IPS-15b (cell line): ENCODE data around the gene CAPNS2.

ENCODE experiments used
- H3K27me3 ChIP-seq: one replicate; pipeline ENCODE4 v1.6.1; 2013; ENCODE audit warnings: low read length; ENCODE audit not compliant: control insufficient read depth, insufficient read depth
- H3K36me3 ChIP-seq: one replicate; pipeline ENCODE4 v1.6.1; 2013; ENCODE audit warnings: low read length; ENCODE audit not compliant: control insufficient read depth, insufficient read depth
- H3K4me1 ChIP-seq: one replicate; pipeline ENCODE4 v1.6.1; 2013; ENCODE audit warnings: mild to moderate bottlenecking, low read length; ENCODE audit not compliant: control insufficient read depth, insufficient read depth
- H3K4me3 ChIP-seq: one replicate; pipeline ENCODE4 v1.5.1; 2013; ENCODE audit warnings: low read depth, low read length
- H3K9ac ChIP-seq: one replicate; pipeline ENCODE4 v1.6.1; 2013; ENCODE audit warnings: low read depth, mild to moderate bottlenecking, low read length
- H3K9me3 ChIP-seq: one replicate; pipeline ENCODE4 v1.6.1; 2013; ENCODE audit warnings: mild to moderate bottlenecking, low read length; ENCODE audit not compliant: control insufficient read depth, insufficient read depth

The CAPNS2 gene

DNA sequence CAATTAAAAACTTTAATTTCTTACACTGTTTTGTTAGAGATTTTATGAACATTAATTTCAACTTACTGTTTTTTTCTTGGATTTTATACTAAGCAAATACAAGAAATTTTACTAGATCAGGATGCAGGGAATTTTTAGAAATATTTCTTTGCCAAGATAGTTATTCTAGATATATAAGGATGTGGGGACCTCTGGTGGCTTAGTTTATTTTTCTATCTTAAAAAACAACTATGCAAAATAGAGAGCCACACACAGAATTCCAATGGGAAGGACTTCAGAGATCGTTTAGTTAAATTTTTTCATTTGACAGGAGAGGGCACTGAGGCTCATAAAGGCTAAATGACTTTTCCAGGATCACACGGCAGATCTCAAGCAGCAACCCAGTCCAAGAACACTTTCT is 23.0 kb upstream of the CAPNS2 start:
- H3K9me3 ChIP-seq = no peaks in the 10 kb centered on the region
- no peak overlapping the region for H3K4me3 ChIP-seq
- H3K27me3 ChIP-seq = no peaks in the 10 kb centered on the region
- no peaks in the 10 kb centered on the region for H3K4me1 ChIP-seq
- H3K9ac ChIP-seq = no peak overlapping the region
- no peaks in the 10 kb centered on the region for H3K36me3 ChIP-seq

GRCh38 chr16:55552621-55553020 is 13.9 kb upstream of the CAPNS2 start:
- Histone ChIP-seq H3K36me3 (no peaks in the 10 kb centered on the region), H3K9me3 (no peaks in the 10 kb centered on the region), H3K4me3 (no peak overlapping the region), H3K9ac (no peak overlapping the region), H3K4me1 (no peaks in the 10 kb centered on the region), H3K27me3 (no peaks in the 10 kb centered on the region)

DNA sequence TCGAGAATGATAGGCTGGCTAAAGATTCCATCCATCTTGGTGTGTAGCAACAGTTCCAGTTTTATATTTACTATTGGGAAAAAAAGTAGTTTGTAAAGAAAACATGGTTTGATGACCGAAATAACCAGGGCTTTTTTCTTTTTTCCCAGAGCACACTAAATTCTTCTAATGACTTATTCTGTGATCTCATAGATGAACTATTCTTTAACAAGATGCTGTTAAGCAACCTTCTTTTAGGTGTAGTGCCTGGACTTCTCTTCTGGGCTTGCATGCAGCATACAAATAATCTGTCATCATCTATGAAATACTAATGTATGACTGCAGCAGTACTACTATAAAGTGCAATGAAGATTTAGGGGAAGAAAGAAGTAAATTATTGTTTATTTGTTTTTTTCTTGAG is 11.0 kb upstream of the CAPNS2 start:
- H3K27me3 ChIP-seq = no peaks in the 10 kb centered on the region
- no peaks in the 10 kb centered on the region for H3K4me1 ChIP-seq
- H3K4me3 ChIP-seq = no peak overlapping the region
- no peaks in the 10 kb centered on the region for H3K36me3 ChIP-seq
- no peak overlapping the region for H3K9ac ChIP-seq
- H3K9me3 ChIP-seq = no peaks in the 10 kb centered on the region

GRCh38 chr16:55557186-55557585 is 9.3 kb upstream of the CAPNS2 start:
- Histone ChIP-seq H3K27me3 (no peaks in the 10 kb centered on the region), H3K4me3 (no peak overlapping the region), H3K9me3 (no peaks in the 10 kb centered on the region), H3K36me3 (no peaks in the 10 kb centered on the region), H3K4me1 (no peaks in the 10 kb centered on the region), H3K9ac (no peak overlapping the region)

GRCh38 chr16:55559233-55559632 is 7.3 kb upstream of the CAPNS2 start:
- Histone ChIP-seq H3K4me3 (no peak overlapping the region), H3K9ac (no peak overlapping the region), H3K9me3 (no peaks in the 10 kb centered on the region), H3K27me3 (no peaks in the 10 kb centered on the region), H3K36me3 (no peaks in the 10 kb centered on the region), H3K4me1 (no peaks in the 10 kb centered on the region)

GRCh38 chr16:55559933-55560516 is 6.5 kb upstream of the CAPNS2 start:
- no peaks in the 10 kb centered on the region for H3K9me3 ChIP-seq
- no peaks in the 10 kb centered on the region for H3K4me1 ChIP-seq
- H3K9ac ChIP-seq = no peak overlapping the region
- no peaks in the 10 kb centered on the region for H3K36me3 ChIP-seq
- H3K27me3 ChIP-seq = no peaks in the 10 kb centered on the region
- no peak overlapping the region for H3K4me3 ChIP-seq

DNA sequence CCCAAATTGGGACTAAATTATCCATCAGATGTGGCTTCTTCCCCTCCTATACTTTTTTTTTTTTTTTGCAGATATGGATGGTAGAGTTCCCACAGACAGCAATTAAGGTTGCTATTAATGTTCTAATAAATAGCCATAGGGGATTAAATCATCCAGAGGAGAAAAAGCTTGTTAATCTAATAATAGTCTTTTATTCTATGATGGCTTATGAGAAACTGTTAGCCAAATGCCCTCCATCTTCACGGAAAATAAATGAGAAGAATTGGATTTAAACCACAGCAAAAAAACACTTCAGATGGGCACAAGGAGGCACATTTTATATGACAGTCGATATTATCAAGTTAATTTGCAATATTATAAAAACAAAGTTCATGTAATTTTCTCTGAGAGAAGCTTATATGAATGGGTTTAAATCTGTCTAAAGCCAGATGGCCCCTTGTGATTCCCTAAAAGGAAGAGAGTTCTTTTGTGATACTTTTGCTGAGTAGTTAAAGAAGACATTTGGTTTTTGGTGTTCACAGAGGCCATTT is 5.1 kb upstream of the CAPNS2 start:
- Histone ChIP-seq H3K9me3 (no peaks in the 10 kb centered on the region), H3K36me3 (no peaks in the 10 kb centered on the region), H3K27me3 (no peaks in the 10 kb centered on the region), H3K9ac (no peak overlapping the region), H3K4me3 (no peak overlapping the region), H3K4me1 (no peaks in the 10 kb centered on the region)

DNA sequence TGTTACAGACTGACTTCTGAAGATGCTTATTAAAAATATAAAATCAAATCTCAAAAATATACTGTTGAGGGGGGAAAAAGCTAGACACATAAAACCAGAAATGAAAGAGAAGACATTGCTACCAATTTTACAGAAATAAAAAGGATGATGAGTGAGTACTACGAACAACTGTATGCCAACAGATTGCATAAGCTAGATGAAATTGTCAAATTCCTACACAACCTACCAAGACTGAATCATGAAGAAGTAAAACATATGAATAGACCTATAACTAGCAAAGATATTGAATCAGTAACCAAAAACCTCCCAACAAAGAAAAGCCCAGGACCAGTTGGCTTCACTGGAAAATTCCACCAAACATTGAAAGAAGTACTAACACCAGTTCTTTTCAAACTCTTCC is 3.5 kb upstream of the CAPNS2 start:
- no peaks in the 10 kb centered on the region for H3K4me1 ChIP-seq
- no peak overlapping the region for H3K4me3 ChIP-seq
- no peaks in the 10 kb centered on the region for H3K36me3 ChIP-seq
- H3K9me3 ChIP-seq = no peaks in the 10 kb centered on the region
- no peak overlapping the region for H3K9ac ChIP-seq
- H3K27me3 ChIP-seq = no peaks in the 10 kb centered on the region

DNA sequence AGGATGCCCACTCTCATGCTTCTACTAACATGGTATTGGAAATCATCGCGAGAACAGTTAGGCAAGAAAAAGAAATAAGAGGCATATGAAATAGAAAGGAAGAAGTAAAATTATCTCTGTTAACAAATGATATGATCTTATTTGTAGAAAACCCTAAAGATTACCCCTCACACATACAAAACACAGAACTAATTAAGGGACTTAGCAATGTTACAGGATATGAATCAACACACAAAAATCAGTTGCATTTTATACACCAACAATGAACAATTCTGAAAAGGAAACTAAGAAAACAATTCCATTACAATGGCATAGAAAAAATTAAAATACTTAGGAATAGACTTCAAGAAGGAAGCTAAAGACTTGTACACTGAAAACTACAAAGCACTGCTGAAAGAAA is 2.7 kb upstream of the CAPNS2 start:
- Histone ChIP-seq H3K9me3 (no peaks in the 10 kb centered on the region), H3K4me3 (no peak overlapping the region), H3K4me1 (no peaks in the 10 kb centered on the region), H3K27me3 (no peaks in the 10 kb centered on the region), H3K9ac (no peak overlapping the region), H3K36me3 (no peaks in the 10 kb centered on the region)

- no peaks in the 10 kb centered on the region for H3K4me1 ChIP-seq
These were observed 1.4 kb upstream of the CAPNS2 start for GRCh38 chr16:55565086-55565485.

GRCh38 chr16:55567382-55567781 is 898 bp downstream of the CAPNS2 start:
- Histone ChIP-seq H3K27me3 (no peaks in the 10 kb centered on the region), H3K4me3 (no peak overlapping the region), H3K9ac (no peak overlapping the region), H3K36me3 (no peaks in the 10 kb centered on the region), H3K4me1 (no peaks in the 10 kb centered on the region), H3K9me3 (no peaks in the 10 kb centered on the region)

More at GRCh38 chr16:55565086-55565485, 1.4 kb upstream of the CAPNS2 start:
- Histone ChIP-seq H3K27me3 (no peaks in the 10 kb centered on the region), H3K9me3 (no peaks in the 10 kb centered on the region), H3K4me3 (no peak overlapping the region), H3K9ac (no peak overlapping the region), H3K36me3 (no peaks in the 10 kb centered on the region)

DNA sequence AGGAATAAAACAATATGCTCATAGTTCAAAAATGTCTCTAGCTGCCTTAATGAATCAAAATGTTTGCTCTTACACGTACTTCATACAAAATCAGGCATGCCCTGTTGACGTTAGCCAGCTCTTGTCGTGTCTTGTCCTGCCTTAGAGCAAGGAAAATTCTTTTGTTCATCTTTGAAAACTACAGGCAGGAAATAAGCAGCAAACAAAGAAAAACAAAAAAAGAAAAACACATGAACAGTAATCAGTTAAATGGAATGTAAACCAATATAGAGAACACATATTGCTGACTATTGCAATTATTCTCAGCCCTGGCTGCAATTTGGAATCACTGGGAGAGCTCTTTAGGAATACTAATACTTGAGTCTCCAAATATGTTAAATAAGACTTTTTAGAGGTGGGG is 1.7 kb downstream of the CAPNS2 start:
- no peak overlapping the region for H3K4me3 ChIP-seq
- H3K27me3 ChIP-seq = no peaks in the 10 kb centered on the region
- no peaks in the 10 kb centered on the region for H3K4me1 ChIP-seq
- no peaks in the 10 kb centered on the region for H3K9me3 ChIP-seq
- H3K36me3 ChIP-seq = no peaks in the 10 kb centered on the region
- H3K9ac ChIP-seq = no peak overlapping the region
